Central memory CD8-positive, alpha-beta T cell (primary cell): ENCODE data around the gene RSRC1.
"Not testable (repeated sequence)": the region's sequence is repeated elsewhere in the genome, so short reads cannot be mapped to it uniquely, and the experiment has no call there.

ENCODE experiments used
- ATAC-seq: fragments of 150-1000 bp; cut with Tn5 transposase; replicated peaks from 2 replicates; pipeline ENCODE4 v1.10.0; 2022; ENCODE audit warnings: mild to moderate bottlenecking, moderate FRiP score, moderate number of reproducible peaks; ENCODE audit not compliant: poor library complexity, severe bottlenecking; ENCODE audit errors: extremely low read depth
- DNase-seq, 2 donors: peaks; one replicate each; pipeline ENCODE4 v3.0.0; 2021; ENCODE audit warnings: low spot score in 2 of 2
- H3K27ac Mint-ChIP-seq: one replicate; pipeline ENCODE4 v1.8.0; 2022; ENCODE audit warnings: low read depth, mild to moderate bottlenecking, moderate library complexity, mixed read lengths
- H3K27me3 Mint-ChIP-seq: one replicate; pipeline ENCODE4 v1.8.0; 2022; ENCODE audit warnings: mixed read lengths
- H3K36me3 Mint-ChIP-seq: one replicate; pipeline ENCODE4 v1.8.0; 2022; ENCODE audit warnings: mild to moderate bottlenecking, moderate library complexity, mixed read lengths; ENCODE audit not compliant: insufficient read depth
- H3K4me1 Mint-ChIP-seq: one replicate; pipeline ENCODE4 v1.8.0; 2022; ENCODE audit warnings: mixed read lengths
- H3K4me3 Mint-ChIP-seq: one replicate; pipeline ENCODE4 v1.8.0; 2022; ENCODE audit warnings: mild to moderate bottlenecking, moderate library complexity, mixed read lengths
- H3K9me3 Mint-ChIP-seq: one replicate; pipeline ENCODE4 v1.8.0; 2022; ENCODE audit warnings: mixed read lengths

RSRC1 gene, protein sequence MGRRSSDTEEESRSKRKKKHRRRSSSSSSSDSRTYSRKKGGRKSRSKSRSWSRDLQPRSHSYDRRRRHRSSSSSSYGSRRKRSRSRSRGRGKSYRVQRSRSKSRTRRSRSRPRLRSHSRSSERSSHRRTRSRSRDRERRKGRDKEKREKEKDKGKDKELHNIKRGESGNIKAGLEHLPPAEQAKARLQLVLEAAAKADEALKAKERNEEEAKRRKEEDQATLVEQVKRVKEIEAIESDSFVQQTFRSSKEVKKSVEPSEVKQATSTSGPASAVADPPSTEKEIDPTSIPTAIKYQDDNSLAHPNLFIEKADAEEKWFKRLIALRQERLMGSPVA

GRCh38 chr3:158109804-158110657 lies at the start of gene RSRC1:
Gene RSRC1, plus strand, starts transcription at chr3:158110089. Its CDS starts 12,016 bp downstream, at chr3:158122105.
- H3K27ac Mint-ChIP-seq, result peak within 1 kb of the TSS; percentile 92
- H3K4me1 Mint-ChIP-seq, result peaks cover 71% of the 10 kb centered on the region

DNA sequence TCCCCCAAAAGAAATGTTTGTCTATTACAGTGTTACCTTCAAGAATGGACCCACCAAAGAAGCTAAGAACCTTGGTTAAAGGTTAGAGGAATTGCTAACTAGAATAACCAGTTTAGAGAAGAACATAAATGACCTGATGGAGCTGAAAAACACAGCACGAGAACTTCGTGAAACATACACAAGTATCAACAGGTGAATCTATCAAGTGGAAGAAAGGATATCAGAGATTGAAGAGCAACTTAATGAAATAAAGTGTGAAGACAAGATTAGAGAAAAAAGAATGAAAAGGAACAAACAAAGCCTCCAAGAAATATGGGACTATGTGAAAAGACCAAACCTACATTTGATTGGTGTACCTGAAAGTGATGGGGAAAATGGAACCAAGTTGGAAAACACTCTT lies 44.3 kb upstream of the RSRC1 start:
- not testable (repeated sequence) for DNase-seq, H3K27ac Mint-ChIP-seq, H3K36me3 Mint-ChIP-seq, H3K4me3 Mint-ChIP-seq, H3K4me1 Mint-ChIP-seq, ATAC-seq
- Mint-ChIP-seq H3K9me3 (peaks cover 11% of the 10 kb centered on the region), H3K27me3 (peaks cover 58% of the 10 kb centered on the region)

More at GRCh38 chr3:158109804-158110657, at the start of gene RSRC1:
- Mint-ChIP-seq H3K9me3 (peaks cover 6% of the 10 kb centered on the region), H3K4me3 (peak within 1 kb of the TSS; percentile 98), H3K27me3 (peaks cover 35% of the 10 kb centered on the region), H3K36me3 (peaks cover 22% of the 10 kb centered on the region)
- DNase-seq (peak in 1 of 2 donors; percentile 60), ATAC-seq (peak; percentile 84)

DNA sequence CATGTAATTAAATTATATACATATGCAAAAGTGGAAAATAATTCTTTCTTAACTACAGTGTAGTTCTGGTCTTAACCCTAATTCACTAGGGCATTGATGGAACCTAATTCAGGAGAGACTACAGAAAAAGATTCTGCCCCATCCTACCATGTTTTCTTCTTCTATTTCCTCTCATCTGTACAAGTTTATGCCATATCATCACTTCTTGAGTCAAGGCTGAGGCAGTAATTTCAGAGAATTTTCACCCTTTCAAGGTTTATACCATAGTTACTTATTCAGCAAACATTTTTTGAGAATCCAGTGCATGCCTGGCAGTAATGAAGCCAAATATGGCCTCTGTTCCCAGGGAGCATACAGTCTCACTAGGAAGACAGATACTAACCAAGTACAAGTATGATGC lies 37.1 kb upstream of the RSRC1 start:
- ATAC-seq (no peak), DNase-seq (no peak)
- Mint-ChIP-seq H3K4me3 (no peak overlapping the region), H3K4me1 (no peaks in the 10 kb centered on the region), H3K36me3 (no peaks in the 10 kb centered on the region), H3K27me3 (peaks cover 68% of the 10 kb centered on the region), H3K9me3 (no peaks in the 10 kb centered on the region), H3K27ac (no peak overlapping the region)

GRCh38 chr3:158074591-158074990 lies 35.3 kb upstream of the RSRC1 start:
- no peak overlapping the region for H3K4me3 Mint-ChIP-seq
- H3K4me1 Mint-ChIP-seq, result no peaks in the 10 kb centered on the region
- no peaks in the 10 kb centered on the region for H3K9me3 Mint-ChIP-seq

GRCh38 chr3:158079599-158079998 lies 30.3 kb upstream of the RSRC1 start:
- ATAC-seq, result no peak
- DNase-seq, result no peak
- Mint-ChIP-seq H3K4me1 (no peaks in the 10 kb centered on the region), H3K4me3 (no peak overlapping the region), H3K9me3 (no peaks in the 10 kb centered on the region), H3K27me3 (peaks cover 32% of the 10 kb centered on the region), H3K36me3 (peaks cover 1% of the 10 kb centered on the region), H3K27ac (no peak overlapping the region)

More at GRCh38 chr3:158074591-158074990, 35.3 kb upstream of the RSRC1 start:
- H3K27me3 Mint-ChIP-seq, result peaks cover 57% of the 10 kb centered on the region
- DNase-seq (no peak), ATAC-seq (no peak)
- no peaks in the 10 kb centered on the region for H3K36me3 Mint-ChIP-seq
- H3K27ac Mint-ChIP-seq, result no peak overlapping the region

GRCh38 chr3:158084651-158085050 lies 25.2 kb upstream of the RSRC1 start:
- Mint-ChIP-seq H3K27ac (no peak overlapping the region), H3K27me3 (peaks cover 36% of the 10 kb centered on the region), H3K4me3 (no peak overlapping the region), H3K4me1 (no peaks in the 10 kb centered on the region), H3K9me3 (no peaks in the 10 kb centered on the region), H3K36me3 (peaks cover 1% of the 10 kb centered on the region)
- no peak for ATAC-seq
- no peak for DNase-seq

DNA sequence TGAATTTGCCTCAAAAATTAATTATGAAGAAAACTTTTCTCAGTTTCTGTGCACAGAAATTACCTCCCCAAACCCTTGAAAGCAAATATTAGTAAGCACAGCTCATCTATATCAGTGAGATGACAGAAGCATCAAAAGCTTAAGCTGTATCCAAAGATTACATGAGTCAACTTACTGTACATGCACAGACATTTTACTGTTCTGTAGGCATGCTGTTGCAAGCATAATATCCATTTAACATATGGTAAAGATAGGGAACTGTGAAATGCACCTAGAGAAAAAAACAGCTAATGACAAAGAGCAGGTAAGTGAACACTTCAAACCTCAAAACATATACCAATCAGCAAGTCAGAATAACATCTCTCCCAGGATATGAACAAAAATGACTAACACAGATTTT lies 24.5 kb upstream of the RSRC1 start:
- Mint-ChIP-seq H3K27me3 (peaks cover 42% of the 10 kb centered on the region), H3K4me3 (no peak overlapping the region)

DNA sequence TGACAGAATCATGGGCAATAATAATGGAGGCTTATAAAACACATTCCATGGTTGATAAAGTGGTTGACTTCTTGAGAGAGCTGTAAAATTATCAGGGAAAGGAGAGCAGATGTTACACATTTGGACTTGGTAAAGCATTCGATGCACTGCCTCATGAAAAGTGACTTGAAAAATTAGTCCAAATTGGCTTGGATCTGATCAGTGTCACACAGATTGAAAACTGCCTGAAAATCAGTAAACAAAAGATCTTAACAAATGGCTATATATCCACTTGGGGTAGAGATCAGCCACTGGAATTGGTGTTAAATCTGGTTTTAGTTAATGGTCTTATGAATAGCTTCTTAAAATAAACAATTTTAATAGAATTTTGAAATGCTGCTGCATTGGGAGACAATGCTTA lies 24.0 kb upstream of the RSRC1 start:
- H3K9me3 Mint-ChIP-seq, result no peaks in the 10 kb centered on the region
- H3K27me3 Mint-ChIP-seq, result peaks cover 48% of the 10 kb centered on the region
- ATAC-seq (no peak), DNase-seq (no peak)
- H3K27ac Mint-ChIP-seq, result no peak overlapping the region
- no peaks in the 10 kb centered on the region for H3K36me3 Mint-ChIP-seq
- H3K4me1 Mint-ChIP-seq, result no peaks in the 10 kb centered on the region
- H3K4me3 Mint-ChIP-seq, result no peak overlapping the region

More for the DNA sequence above, 24.5 kb upstream of the RSRC1 start:
- Mint-ChIP-seq H3K9me3 (no peaks in the 10 kb centered on the region), H3K36me3 (peaks cover 1% of the 10 kb centered on the region), H3K4me1 (no peaks in the 10 kb centered on the region), H3K27ac (no peak overlapping the region)
- no peak for DNase-seq
- no peak for ATAC-seq

DNA sequence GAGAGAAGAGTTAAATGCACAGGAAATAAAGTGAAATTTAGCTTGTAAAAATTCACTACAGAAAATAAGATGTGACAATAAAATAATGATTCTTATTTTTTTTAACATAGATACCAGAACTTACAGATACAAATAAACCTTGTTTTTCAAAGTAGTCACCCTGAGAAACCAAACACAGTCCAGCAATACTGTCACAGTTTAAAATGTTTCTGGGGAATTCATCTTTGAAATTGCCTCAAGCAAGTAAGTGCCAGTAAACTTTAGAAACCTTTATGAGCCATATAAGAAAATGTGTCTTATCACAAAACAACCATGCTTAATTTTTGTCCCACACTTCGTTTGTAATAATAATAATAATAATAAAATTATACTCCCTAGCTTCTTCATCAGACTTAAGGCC lies 23.5 kb upstream of the RSRC1 start:
- H3K4me3 Mint-ChIP-seq, result no peak overlapping the region
- H3K36me3 Mint-ChIP-seq, result no peaks in the 10 kb centered on the region
- H3K9me3 Mint-ChIP-seq, result no peaks in the 10 kb centered on the region
- no peak for ATAC-seq
- H3K27me3 Mint-ChIP-seq, result peaks cover 50% of the 10 kb centered on the region
- no peak overlapping the region for H3K27ac Mint-ChIP-seq
- no peaks in the 10 kb centered on the region for H3K4me1 Mint-ChIP-seq
- no peak for DNase-seq

- Mint-ChIP-seq H3K9me3 (no peaks in the 10 kb centered on the region), H3K4me1 (no peaks in the 10 kb centered on the region), H3K27me3 (peaks cover 50% of the 10 kb centered on the region), H3K4me3 (no peak overlapping the region), H3K36me3 (no peaks in the 10 kb centered on the region), H3K27ac (no peak overlapping the region)
- DNase-seq, result no peak
- ATAC-seq, result no peak
Observed at GRCh38 chr3:158086776-158087175, 23.1 kb upstream of the RSRC1 start.

- H3K4me3 Mint-ChIP-seq, result no peak overlapping the region
- no peaks in the 10 kb centered on the region for H3K9me3 Mint-ChIP-seq
- ATAC-seq, result no peak
- no peak overlapping the region for H3K27ac Mint-ChIP-seq
- H3K36me3 Mint-ChIP-seq, result no peaks in the 10 kb centered on the region
- H3K27me3 Mint-ChIP-seq, result peaks cover 59% of the 10 kb centered on the region
- no peaks in the 10 kb centered on the region for H3K4me1 Mint-ChIP-seq
- DNase-seq, result no peak
Observed at GRCh38 chr3:158091531-158091930, 18.4 kb upstream of the RSRC1 start.

- DNase-seq, result no peak
- H3K4me1 Mint-ChIP-seq, result peaks cover 11% of the 10 kb centered on the region
- H3K9me3 Mint-ChIP-seq, result no peaks in the 10 kb centered on the region
- H3K27me3 Mint-ChIP-seq, result peaks cover 61% of the 10 kb centered on the region
- ATAC-seq, result no peak
- H3K36me3 Mint-ChIP-seq, result peaks cover 6% of the 10 kb centered on the region
- no peak overlapping the region for H3K27ac Mint-ChIP-seq
- no peak overlapping the region for H3K4me3 Mint-ChIP-seq
Observed at GRCh38 chr3:158093526-158093925, 16.4 kb upstream of the RSRC1 start.
